WTC11 (cell line): ENCODE data around the gene RASGRP4. TPM values are rescaled to one million over a fixed set of nuclear protein-coding genes. Genes with fewer than 3 reads are reported as not detected.
A peak's percentile ranks its signal among the peaks of the same experiment; 100 is the strongest.

Experiments
- ATAC-seq: fragments of 200-7000 bp; cut with Tn5 transposase; 2 replicates; pipeline ENCODE4 v1.10.0; 2021; ENCODE audit warnings: mild to moderate bottlenecking, moderate library complexity
- CTCF ChIA-PET: fragments of 300-600 bp; sonication (Branson Sonifier 250); formaldehyde crosslinking; loops from one replicate; lab custom pipeline; 2021; ENCODE audit warnings: antibody characterized with exemption; lab: Charles Lee
- POLR2A ChIA-PET: fragments of 350-600 bp; sonication (Branson Sonifier 250); formaldehyde crosslinking; loops from one replicate; lab custom pipeline; 2021; ENCODE audit warnings: antibody characterized with exemption; lab: Charles Lee
- DNase-seq: peaks from one replicate; pipeline ENCODE4 v3.0.0; 2021; ENCODE audit warnings: low spot score
- H3K27ac Mint-ChIP-seq: 2 replicates; pipeline ENCODE4 v1.8.0; 2021; ENCODE audit warnings: mixed read lengths
- H3K27me3 Mint-ChIP-seq: 2 replicates; pipeline ENCODE4 v1.8.0; 2021; ENCODE audit warnings: low read depth, mild to moderate bottlenecking, moderate library complexity, mixed read lengths
- H3K36me3 Mint-ChIP-seq: 2 replicates; pipeline ENCODE4 v1.8.0; 2021; ENCODE audit warnings: mixed read lengths
- H3K4me1 Mint-ChIP-seq: 2 replicates; pipeline ENCODE4 v1.8.0; 2022; ENCODE audit warnings: mixed read lengths
- H3K4me3 Mint-ChIP-seq: 2 replicates; pipeline ENCODE4 v1.8.0; 2021; ENCODE audit warnings: mild to moderate bottlenecking, moderate library complexity, mixed read lengths
- H3K9me3 Mint-ChIP-seq: 2 replicates; pipeline ENCODE4 v1.8.0; 2021; ENCODE audit warnings: mixed read lengths
- FOXK1 ChIP-seq: sonication (generic); formaldehyde crosslinking; IDR thresholded peaks from 2 replicates; pipeline ENCODE4 v1.8.0; 2022; ENCODE audit warnings: mild to moderate bottlenecking, moderate library complexity, missing genetic modification reagents
- GABPB1 ChIP-seq: sonication (generic); formaldehyde crosslinking; IDR thresholded peaks from 2 replicates; pipeline ENCODE4 v1.8.1; 2023; ENCODE audit warnings: mild to moderate bottlenecking, missing genetic modification reagents
- HMGA2 ChIP-seq: fragments of 250-450 bp; sonication (Bioruptor Pico); IDR thresholded peaks from 2 replicates; pipeline ENCODE4 v1.4.0; 2021; ENCODE audit warnings: mild to moderate bottlenecking, moderate library complexity
- NFE2L1 ChIP-seq: sonication (generic); formaldehyde crosslinking; IDR thresholded peaks from 2 replicates; pipeline ENCODE4 v1.8.1; 2023; ENCODE audit warnings: missing genetic modification reagents
- NR1H2 ChIP-seq: sonication (generic); formaldehyde crosslinking; IDR thresholded peaks from 2 replicates; pipeline ENCODE4 v1.9.0; 2021; ENCODE audit warnings: mild to moderate bottlenecking, moderate library complexity, missing genetic modification reagents
- ZNF423 ChIP-seq: fragments of 250-450 bp; sonication (Bioruptor Pico); IDR thresholded peaks from 2 replicates; pipeline ENCODE4 v2.1.2; 2022; ENCODE audit warnings: mild to moderate bottlenecking, moderate library complexity
- total RNA-seq: library from RNA; stranded (reverse); gene quantifications from 3 replicates; pipeline ENCODE4 v1.2.3, GENCODE V29; 2021
- TF ChIP-seq, protein P1 (sequence below): sonication (generic); formaldehyde crosslinking; IDR thresholded peaks from 2 replicates; pipeline ENCODE4 v1.8.0; 2023; ENCODE audit warnings: missing genetic modification reagents, mild to moderate bottlenecking, borderline replicate concordance
- TF ChIP-seq, protein P2 (sequence below): fragments of 250-450 bp; sonication (Bioruptor Pico); conservative IDR thresholded peaks from 2 replicates; pipeline ENCODE4 v1.9.0; 2021; ENCODE audit warnings: mild to moderate bottlenecking
- TF ChIP-seq, protein P3 (sequence below): sonication (generic); formaldehyde crosslinking; IDR thresholded peaks from 2 replicates; pipeline ENCODE4 v1.8.0; 2022; ENCODE audit warnings: mild to moderate bottlenecking, missing genetic modification reagents
- TF ChIP-seq, protein P4 (sequence below): sonication (generic); formaldehyde crosslinking; IDR thresholded peaks from 2 replicates; pipeline ENCODE4 v1.8.0; 2023; ENCODE audit warnings: missing genetic modification reagents

RASGRP4 gene
- total RNA-seq, 1 experiment from 2014 or later: 2.5 TPM

- H3K27ac Mint-ChIP-seq: 0 out of 2 replicates have a peak overlapping the region, but pooled peaks have one; percentile 11
- H3K4me3 Mint-ChIP-seq: no peak overlapping the region
- no peaks in the 10 kb centered on the region for H3K9me3 Mint-ChIP-seq
- TF ChIP-seq HMGA2 (CRISPR knock-in tag) (no peak), GABPB1 (CRISPR knock-in tag) (no peak), NR1H2 (CRISPR knock-in tag) (no peak)
- TF ChIP-seq, protein P1, sequence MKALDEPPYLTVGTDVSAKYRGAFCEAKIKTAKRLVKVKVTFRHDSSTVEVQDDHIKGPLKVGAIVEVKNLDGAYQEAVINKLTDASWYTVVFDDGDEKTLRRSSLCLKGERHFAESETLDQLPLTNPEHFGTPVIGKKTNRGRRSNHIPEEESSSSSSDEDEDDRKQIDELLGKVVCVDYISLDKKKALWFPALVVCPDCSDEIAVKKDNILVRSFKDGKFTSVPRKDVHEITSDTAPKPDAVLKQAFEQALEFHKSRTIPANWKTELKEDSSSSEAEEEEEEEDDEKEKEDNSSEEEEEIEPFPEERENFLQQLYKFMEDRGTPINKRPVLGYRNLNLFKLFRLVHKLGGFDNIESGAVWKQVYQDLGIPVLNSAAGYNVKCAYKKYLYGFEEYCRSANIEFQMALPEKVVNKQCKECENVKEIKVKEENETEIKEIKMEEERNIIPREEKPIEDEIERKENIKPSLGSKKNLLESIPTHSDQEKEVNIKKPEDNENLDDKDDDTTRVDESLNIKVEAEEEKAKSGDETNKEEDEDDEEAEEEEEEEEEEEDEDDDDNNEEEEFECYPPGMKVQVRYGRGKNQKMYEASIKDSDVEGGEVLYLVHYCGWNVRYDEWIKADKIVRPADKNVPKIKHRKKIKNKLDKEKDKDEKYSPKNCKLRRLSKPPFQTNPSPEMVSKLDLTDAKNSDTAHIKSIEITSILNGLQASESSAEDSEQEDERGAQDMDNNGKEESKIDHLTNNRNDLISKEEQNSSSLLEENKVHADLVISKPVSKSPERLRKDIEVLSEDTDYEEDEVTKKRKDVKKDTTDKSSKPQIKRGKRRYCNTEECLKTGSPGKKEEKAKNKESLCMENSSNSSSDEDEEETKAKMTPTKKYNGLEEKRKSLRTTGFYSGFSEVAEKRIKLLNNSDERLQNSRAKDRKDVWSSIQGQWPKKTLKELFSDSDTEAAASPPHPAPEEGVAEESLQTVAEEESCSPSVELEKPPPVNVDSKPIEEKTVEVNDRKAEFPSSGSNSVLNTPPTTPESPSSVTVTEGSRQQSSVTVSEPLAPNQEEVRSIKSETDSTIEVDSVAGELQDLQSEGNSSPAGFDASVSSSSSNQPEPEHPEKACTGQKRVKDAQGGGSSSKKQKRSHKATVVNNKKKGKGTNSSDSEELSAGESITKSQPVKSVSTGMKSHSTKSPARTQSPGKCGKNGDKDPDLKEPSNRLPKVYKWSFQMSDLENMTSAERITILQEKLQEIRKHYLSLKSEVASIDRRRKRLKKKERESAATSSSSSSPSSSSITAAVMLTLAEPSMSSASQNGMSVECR: no peak
- TF ChIP-seq, protein P2, sequence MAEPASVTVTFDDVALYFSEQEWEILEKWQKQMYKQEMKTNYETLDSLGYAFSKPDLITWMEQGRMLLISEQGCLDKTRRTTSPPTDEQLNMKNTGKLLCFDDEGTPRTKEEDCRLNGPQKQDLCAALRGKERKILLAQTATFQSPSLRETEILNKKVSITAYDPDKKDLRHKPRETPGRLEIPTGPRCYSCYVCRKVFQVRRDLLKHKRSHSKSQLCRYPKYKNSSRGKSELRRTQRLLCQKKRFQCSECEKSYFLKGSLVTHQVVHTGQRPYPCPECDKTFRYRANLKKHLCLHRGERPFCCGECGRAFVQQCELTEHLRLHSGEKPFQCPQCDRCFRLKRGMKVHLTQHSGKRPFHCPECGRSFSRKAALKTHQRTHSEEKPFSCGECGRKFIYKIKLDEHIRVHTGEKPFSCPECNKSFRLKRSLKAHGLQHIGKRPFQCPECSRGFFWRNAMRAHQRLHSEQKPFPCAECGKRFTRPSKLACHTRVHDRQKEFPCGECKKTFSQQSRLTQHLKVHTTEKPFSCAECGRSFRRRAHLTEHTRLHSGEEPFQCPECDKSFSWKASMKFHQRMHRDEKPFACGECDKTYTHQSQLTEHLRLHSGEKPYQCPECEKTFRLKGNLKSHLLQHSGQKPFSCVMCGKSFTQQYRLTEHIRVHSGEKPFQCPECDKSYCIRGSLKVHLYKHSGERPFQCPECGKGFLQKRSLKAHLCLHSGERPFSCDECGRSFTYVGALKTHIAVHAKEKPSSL (CRISPR knock-in tag): no peak
- DNase-seq: no peak
- no peaks in the 10 kb centered on the region; the same call in 1 of the 2 replicates for H3K27me3 Mint-ChIP-seq
- ChIA-PET CTCF (interaction anchor here (0.6 kb wide), 1 partner anchor 229 kb away, joined by 3 read pairs; no protein-coding TSS in a partner anchor), POLR2A (no interaction called here)
- H3K4me1 Mint-ChIP-seq: peaks cover 9% of the 10 kb centered on the region
- H3K36me3 Mint-ChIP-seq: peaks cover 56% of the 10 kb centered on the region
- no peak for ATAC-seq
These were observed 31.2 kb upstream of the RASGRP4 start for GRCh38 chr19:38457202-38457601.

DNA sequence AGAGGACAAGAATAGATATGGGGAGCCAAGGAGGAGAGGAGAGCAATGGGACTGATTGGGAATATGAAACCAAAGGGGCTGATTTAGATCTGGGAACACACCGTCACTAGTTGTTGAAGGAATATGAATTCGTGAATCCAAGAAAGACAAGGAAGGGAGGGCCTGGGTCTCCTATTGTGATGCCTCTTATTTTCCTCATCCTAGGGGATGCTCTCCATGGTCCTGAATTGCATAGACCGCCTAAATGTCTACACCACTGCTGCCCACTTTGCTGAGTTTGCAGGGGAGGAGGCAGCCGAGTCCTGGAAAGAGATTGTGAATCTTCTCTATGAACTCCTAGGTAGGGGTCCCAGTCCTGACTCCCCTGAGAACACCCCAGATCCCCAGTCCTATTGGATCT is 29.0 kb upstream of the RASGRP4 start:
- H3K36me3 Mint-ChIP-seq: peaks cover 60% of the 10 kb centered on the region
- DNase-seq (no peak), ATAC-seq (no peak)
- ChIA-PET POLR2A (no interaction called here), CTCF (no interaction called here)
- H3K4me3 Mint-ChIP-seq: no peak overlapping the region
- no peak overlapping the region for H3K27ac Mint-ChIP-seq
- TF ChIP-seq FOXK1 (0 out of 2 replicates have a peak, but pooled peaks have one; percentile 31), ZNF423 (CRISPR knock-in tag) (no peak)
- H3K27me3 Mint-ChIP-seq: no peaks in the 10 kb centered on the region; the same call in 1 of the 2 replicates
- no peaks in the 10 kb centered on the region for H3K9me3 Mint-ChIP-seq
- H3K4me1 Mint-ChIP-seq: peaks cover 9% of the 10 kb centered on the region

DNA sequence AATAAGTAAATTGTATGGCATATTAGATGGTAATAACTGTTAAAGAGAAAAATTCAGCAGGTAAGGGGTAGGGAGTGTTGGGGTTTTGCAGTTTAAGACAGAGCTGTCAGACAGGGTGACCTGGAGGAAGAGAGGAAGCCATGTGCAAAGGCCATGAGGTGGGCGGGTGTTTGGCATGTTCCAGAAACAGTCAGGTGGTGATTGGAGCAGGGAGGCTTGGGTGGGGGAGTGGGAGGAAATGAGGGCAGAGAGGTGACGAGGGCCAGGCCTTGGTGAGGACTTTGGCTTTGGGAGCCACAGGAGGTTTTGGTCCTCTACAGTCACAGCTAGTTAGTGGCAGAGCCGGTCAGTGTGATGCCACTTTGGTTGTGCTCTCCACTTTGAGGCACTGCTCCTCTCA is 27.6 kb upstream of the RASGRP4 start:
- H3K4me3 Mint-ChIP-seq: no peak overlapping the region
- peaks cover 60% of the 10 kb centered on the region for H3K36me3 Mint-ChIP-seq
- H3K9me3 Mint-ChIP-seq: peaks cover 5% of the 10 kb centered on the region
- TF ChIP-seq, protein P3, sequence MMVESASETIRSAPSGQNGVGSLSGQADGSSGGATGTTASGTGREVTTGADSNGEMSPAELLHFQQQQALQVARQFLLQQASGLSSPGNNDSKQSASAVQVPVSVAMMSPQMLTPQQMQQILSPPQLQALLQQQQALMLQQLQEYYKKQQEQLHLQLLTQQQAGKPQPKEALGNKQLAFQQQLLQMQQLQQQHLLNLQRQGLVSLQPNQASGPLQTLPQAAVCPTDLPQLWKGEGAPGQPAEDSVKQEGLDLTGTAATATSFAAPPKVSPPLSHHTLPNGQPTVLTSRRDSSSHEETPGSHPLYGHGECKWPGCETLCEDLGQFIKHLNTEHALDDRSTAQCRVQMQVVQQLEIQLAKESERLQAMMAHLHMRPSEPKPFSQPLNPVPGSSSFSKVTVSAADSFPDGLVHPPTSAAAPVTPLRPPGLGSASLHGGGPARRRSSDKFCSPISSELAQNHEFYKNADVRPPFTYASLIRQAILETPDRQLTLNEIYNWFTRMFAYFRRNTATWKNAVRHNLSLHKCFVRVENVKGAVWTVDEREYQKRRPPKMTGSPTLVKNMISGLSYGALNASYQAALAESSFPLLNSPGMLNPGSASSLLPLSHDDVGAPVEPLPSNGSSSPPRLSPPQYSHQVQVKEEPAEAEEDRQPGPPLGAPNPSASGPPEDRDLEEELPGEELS: no peak
- TF ChIP-seq, protein P4, sequence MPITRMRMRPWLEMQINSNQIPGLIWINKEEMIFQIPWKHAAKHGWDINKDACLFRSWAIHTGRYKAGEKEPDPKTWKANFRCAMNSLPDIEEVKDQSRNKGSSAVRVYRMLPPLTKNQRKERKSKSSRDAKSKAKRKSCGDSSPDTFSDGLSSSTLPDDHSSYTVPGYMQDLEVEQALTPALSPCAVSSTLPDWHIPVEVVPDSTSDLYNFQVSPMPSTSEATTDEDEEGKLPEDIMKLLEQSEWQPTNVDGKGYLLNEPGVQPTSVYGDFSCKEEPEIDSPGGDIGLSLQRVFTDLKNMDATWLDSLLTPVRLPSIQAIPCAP (CRISPR knock-in tag): no peak
- TF ChIP-seq NFE2L1: no peak
- H3K4me1 Mint-ChIP-seq: peaks cover 9% of the 10 kb centered on the region
- CTCF ChIA-PET: interaction anchor here (0.6 to 5.3 kb wide), 11 partner anchors 14 to 477 kb away, joined by 3 to 64 read pairs (median 4); partner anchors contain the start of genes EIF3K, FAM98C, GGN and MRPS12
- H3K27ac Mint-ChIP-seq: peak overlapping the region; percentile 19; the same call in 1 of the 2 replicates
- no peaks in the 10 kb centered on the region; the same call in 1 of the 2 replicates for H3K27me3 Mint-ChIP-seq
- DNase-seq: no peak
- POLR2A ChIA-PET: interaction anchor here (0.5 to 1.0 kb wide), 5 partner anchors 16 to 1591 kb away, joined by 3 to 7 read pairs (median 3); partner anchors contain the start of gene FAM98C
- ATAC-seq: no peak
